ENCODE measurements around the gene MYO1A. TPM values are rescaled to one million over a fixed set of nuclear protein-coding genes. Genes with fewer than 3 reads are reported as not detected.

The MYO1A gene
- total and polyA plus RNA-seq, 10 of the 15 experiments (the other 5 are each of a cell fraction or from before 2014, with no cell fraction given): 0.01 to 0.34 (median 0.15) TPM; not detected in 2

DNA sequence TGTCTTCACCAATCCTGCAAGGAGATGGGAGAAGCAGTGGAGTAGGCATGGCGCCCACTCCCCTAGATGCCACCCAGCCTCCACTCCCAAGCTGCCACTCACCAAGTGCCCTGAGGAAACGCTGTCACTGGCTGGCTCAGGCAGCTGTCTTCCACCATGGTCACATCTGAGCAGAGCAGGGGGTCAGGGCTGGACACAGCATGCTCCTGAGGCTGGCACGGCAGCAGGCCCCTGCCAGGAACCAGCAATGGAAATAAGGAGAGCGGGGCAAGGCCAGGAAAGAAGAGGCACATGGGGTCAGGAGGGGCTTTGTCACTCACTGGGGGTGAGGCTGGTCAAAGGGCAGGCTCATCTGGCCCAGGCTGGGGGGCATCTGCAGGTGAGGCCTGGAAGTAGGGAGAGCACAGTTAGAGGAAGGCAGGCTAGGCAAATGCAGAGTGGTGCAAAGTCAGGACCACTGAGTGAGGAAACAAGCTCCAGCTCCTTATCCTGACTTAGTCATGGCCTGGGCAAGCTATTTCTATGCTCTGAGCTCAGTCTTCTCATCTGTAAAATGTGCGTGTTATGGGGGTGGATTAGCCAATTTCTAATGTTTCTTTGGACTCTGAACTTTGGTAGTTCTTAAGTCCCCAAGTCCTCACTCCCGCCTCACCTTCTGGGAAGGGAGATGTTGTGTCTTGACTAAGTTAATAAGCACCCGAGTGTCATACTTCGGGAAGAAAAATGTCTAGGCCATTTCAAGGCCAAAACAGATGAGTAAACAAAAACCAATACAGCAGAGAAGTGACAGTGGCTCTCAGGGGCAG is 47.0 kb upstream of the MYO1A start:
- SMC1A ChIA-PET (ENCODE audit: uncharacterized antibody, unreplicated experiment): interaction anchor here (1.2 to 10.4 kb wide), 3 partner anchors 12 to 28 kb away, joined by 6 to 120 read pairs (median 9); partner anchors contain the start of genes NEMP1 and STAT6
- CTCF ChIA-PET: interaction anchor here (0.7 to 4.2 kb wide), 6 partner anchors 10 to 31 kb away, joined by 3 to 23 read pairs (median 9); partner anchors contain the start of gene STAT6
- H3K79me2 ChIP-seq (ENCODE audit: control insufficient read depth, insufficient read depth, low read length): peaks cover 9% of the 10 kb centered on the region
- in situ Hi-C loops (cut with MboI) (no loop called here), intact Hi-C loops (cut with micrococcal nuclease; ENCODE audit: unreplicated experiment) (no loop called here)
- TF ChIP-seq NR2C2 (IDR thresholded peaks at IDR 0.05; ENCODE audit: borderline replicate concordance, control insufficient read depth, insufficient read length, low read depth) (no peak), MTA2 (IDR thresholded peaks at IDR 0.05; ENCODE audit: low read depth) (no peak), SRF (IDR thresholded peaks at IDR 0.05; ENCODE audit: low read depth in 2 of 2, low read length in 2 of 2) (no peak), ZBED1 (IDR thresholded peaks at IDR 0.05; ENCODE audit: borderline replicate concordance) (no peak), RUNX3 (IDR thresholded peaks at IDR 0.05; ENCODE audit: low read length) (no peak), PAX8 (IDR thresholded peaks at IDR 0.05) (no peak)
- TF ChIP-seq, protein P1, sequence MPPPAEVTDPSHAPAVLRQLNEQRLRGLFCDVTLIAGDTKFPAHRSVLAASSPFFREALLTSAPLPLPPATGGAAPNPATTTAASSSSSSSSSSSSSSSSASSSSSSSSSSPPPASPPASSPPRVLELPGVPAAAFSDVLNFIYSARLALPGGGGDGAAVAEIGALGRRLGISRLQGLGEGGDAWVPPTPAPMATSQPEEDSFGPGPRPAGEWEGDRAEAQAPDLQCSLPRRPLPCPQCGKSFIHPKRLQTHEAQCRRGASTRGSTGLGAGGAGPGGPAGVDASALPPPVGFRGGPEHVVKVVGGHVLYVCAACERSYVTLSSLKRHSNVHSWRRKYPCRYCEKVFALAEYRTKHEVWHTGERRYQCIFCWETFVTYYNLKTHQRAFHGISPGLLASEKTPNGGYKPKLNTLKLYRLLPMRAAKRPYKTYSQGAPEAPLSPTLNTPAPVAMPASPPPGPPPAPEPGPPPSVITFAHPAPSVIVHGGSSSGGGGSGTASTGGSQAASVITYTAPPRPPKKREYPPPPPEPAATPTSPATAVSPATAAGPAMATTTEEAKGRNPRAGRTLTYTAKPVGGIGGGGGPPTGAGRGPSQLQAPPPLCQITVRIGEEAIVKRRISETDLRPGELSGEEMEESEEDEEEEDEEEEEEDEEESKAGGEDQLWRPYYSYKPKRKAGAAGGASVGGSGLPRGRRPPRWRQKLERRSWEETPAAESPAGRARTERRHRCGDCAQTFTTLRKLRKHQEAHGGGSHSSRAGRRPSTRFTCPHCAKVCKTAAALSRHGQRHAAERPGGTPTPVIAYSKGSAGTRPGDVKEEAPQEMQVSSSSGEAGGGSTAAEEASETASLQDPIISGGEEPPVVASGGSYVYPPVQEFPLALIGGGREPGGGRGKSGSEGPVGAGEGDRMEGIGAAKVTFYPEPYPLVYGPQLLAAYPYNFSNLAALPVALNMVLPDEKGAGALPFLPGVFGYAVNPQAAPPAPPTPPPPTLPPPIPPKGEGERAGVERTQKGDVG (CRISPR knock-in tag; IDR thresholded peaks at IDR 0.05): no peak
- WGBS (ENCODE audit: insufficient coverage, insufficient replicate concordance, low lambda C conversion rate, missing lambda C conversion rate): 78% methylated on average over 8 of the region's 8 CpGs
- no peaks in the 10 kb centered on the region for H3K9me3 ChIP-seq (replicated peaks; ENCODE audit: control insufficient read depth, insufficient read depth, low read length)
- RAD21 ChIA-PET (ENCODE audit: unreplicated experiment): interaction anchor here (0.8 to 1.2 kb wide), 2 partner anchors 28 to 338 kb away, joined by 3 to 4 read pairs; no protein-coding TSS in a partner anchor
- FAIRE-seq (no peak), ATAC-seq (no peak), DNase-seq (ENCODE audit: low read depth, low spot score) (no peak)
- H4K20me1 ChIP-seq (ENCODE audit: control insufficient read depth, insufficient read depth): no peaks in the 10 kb centered on the region
- POLR2A ChIA-PET: interaction anchor here (0.5 to 7.6 kb wide), 5 partner anchors 13 to 413 kb away, joined by 3 to 74 read pairs (median 35); partner anchors contain the start of genes NEMP1 and STAT6
- H3K27me3 ChIP-seq (replicated peaks in 1 of 2; ENCODE audit: control insufficient read depth in 2 of 2, insufficient read depth in 2 of 2, low read length in 1 of 2): no peaks in the 10 kb centered on the region
- H2AFZ ChIP-seq (ENCODE audit: control insufficient read depth, low read depth, low read length): no peak overlapping the region
- H3K4me1 ChIP-seq (ENCODE audit: control insufficient read depth, insufficient read depth, low read length): peaks cover 26% of the 10 kb centered on the region
- peaks cover 15 to 30% of the 10 kb centered on the region in 2 experiments for H3K36me3 ChIP-seq (ENCODE audit: control insufficient read depth in 2 of 2, insufficient read depth in 2 of 2, low read length in 1 of 2)
- H3K27ac ChIP-seq (ENCODE audit: control insufficient read depth, insufficient read depth): no peak overlapping the region; the same call in 1 of the 2 replicates
- H3K4me2 ChIP-seq (ENCODE audit: control insufficient read depth, insufficient read depth): no peak overlapping the region
- H3K4me3 ChIP-seq: no peak overlapping the region
- no TSS peak for BruUV-seq (replicated peaks)
- H3K9ac ChIP-seq (ENCODE audit: control insufficient read depth, insufficient read depth, low read length): no peak overlapping the region

Data from GM12878 (cell line).